T-cell (primary cell): ENCODE data around the gene DEFB132. TPM values are rescaled to one million over a fixed set of nuclear protein-coding genes. Genes with fewer than 3 reads are reported as not detected.
A peak's percentile ranks its signal among the peaks of the same experiment; 100 is the strongest.

Experiments used
- ATAC-seq, 4 experiments: fragments of 200-7000 bp in 3 of 4; fragments of 150-1000 bp in 1 of 4; cut with Tn5 transposase; replicated peaks in 1 of 4; 1 replicate in 3 of 4; 2 replicates in 1 of 4; pipeline ENCODE4 v1.10.0; 2021; ENCODE audit warnings: moderate library complexity in 3 of 4, mild to moderate bottlenecking in 2 of 4, moderate number of reproducible peaks in 1 of 4
- CTCF ChIA-PET, 2 donors: fragments of 300-600 bp; sonication (Branson Sonifier 250); formaldehyde crosslinking; loops; one replicate each; lab custom pipeline; 2022; ENCODE audit warnings: antibody characterized with exemption in 2 of 2; lab: Charles Lee
- POLR2A ChIA-PET, 2 donors: fragments of 300-600 bp; sonication (Branson Sonifier 250); formaldehyde crosslinking; loops; one replicate each; lab custom pipeline; 2022; ENCODE audit warnings: antibody characterized with exemption in 2 of 2; lab: Charles Lee
- DNase-seq, 35 experiments: peaks; one replicate each; pipeline versions ENCODE4 v3.0.0 to v3.0.0-alpha.2; 2013 to 2023
- H3K27ac ChIP-seq: one replicate; pipeline ENCODE4 v1.5.1; 2013; ENCODE audit warnings: low read length
- H3K27me3 ChIP-seq, 2 experiments: replicated peaks in 1 of 2; 1 replicate in 1 of 2; 2 replicates in 1 of 2; pipeline versions ENCODE4 v1.6.1 to v1.7.0; 2013; ENCODE audit warnings: low read length in 1 of 2, mixed read lengths in 1 of 2; ENCODE audit not compliant: control insufficient read depth in 2 of 2, insufficient read depth in 2 of 2; ENCODE audit errors: extremely low read depth in 1 of 2
- H3K36me3 ChIP-seq, 2 donors: 1 replicate in 1 of 2; 2 replicates in 1 of 2; pipeline versions ENCODE4 v1.6.1 to v1.7.0; 2013; ENCODE audit warnings: low read length in 1 of 2; ENCODE audit not compliant: control insufficient read depth in 2 of 2, insufficient read depth in 1 of 2; ENCODE audit errors: extremely low read depth in 1 of 2
- H3K4me1 ChIP-seq, 2 experiments: 1 replicate in 1 of 2; 2 replicates in 1 of 2; pipeline versions ENCODE4 v1.6.1 to v1.7.0; 2013; ENCODE audit warnings: low read length in 2 of 2, mixed read lengths in 1 of 2; ENCODE audit not compliant: insufficient read depth in 2 of 2, control insufficient read depth in 1 of 2; ENCODE audit errors: extremely low read depth in 1 of 2
- H3K4me3 ChIP-seq, 2 donors: 1 replicate in 1 of 2; 2 replicates in 1 of 2; pipeline versions ENCODE4 v1.5.1 to v1.7.0; 2013; ENCODE audit warnings: mild to moderate bottlenecking in 2 of 2, low read length in 1 of 2, moderate library complexity in 1 of 2; ENCODE audit not compliant: control insufficient read depth in 1 of 2; ENCODE audit errors: extremely low read depth in 1 of 2
- H3K9me3 ChIP-seq: 2 replicates; pipeline ENCODE4 v1.7.0; 2013
- H3K27ac Mint-ChIP-seq, 2 donors: one replicate each; pipeline ENCODE4 v1.8.0; 2020 to 2021; ENCODE audit warnings: mild to moderate bottlenecking in 2 of 2, mixed read lengths in 2 of 2
- H3K27me3 Mint-ChIP-seq, 2 donors: one replicate each; pipeline ENCODE4 v1.8.0; 2021 to 2022; ENCODE audit warnings: mixed read lengths in 2 of 2
- H3K36me3 Mint-ChIP-seq: one replicate; pipeline ENCODE4 v1.8.0; 2021; ENCODE audit warnings: mixed read lengths
- H3K4me1 Mint-ChIP-seq, 3 donors: one replicate each; pipeline ENCODE4 v1.8.0; 2020 to 2022; ENCODE audit warnings: mixed read lengths in 3 of 3, mild to moderate bottlenecking in 1 of 3
- H3K4me3 Mint-ChIP-seq, 3 donors: one replicate each; pipeline ENCODE4 v1.8.0; 2020 to 2022; ENCODE audit warnings: mild to moderate bottlenecking in 3 of 3, mixed read lengths in 3 of 3, moderate library complexity in 3 of 3
- H3K9me3 Mint-ChIP-seq, 3 donors: one replicate each; pipeline ENCODE4 v1.8.0; 2020 to 2022; ENCODE audit warnings: mixed read lengths in 3 of 3
- WGBS: methylation state at CpG from one replicate; pipeline ENCODE4 v1.1.5; 2013; ENCODE audit warnings: missing lambda C conversion rate; ENCODE audit not compliant: insufficient coverage; 5-methylcytosine and 5-hydroxymethylcytosine counted together
- total RNA-seq, 35 experiments: library from RNA in 6 of 35; stranded (reverse) in 6 of 35; fragments of 120-200 nt in 1 of 35; gene quantifications; one replicate each; pipeline versions ENCODE4 v1.2.1 to v1.2.4 and lab custom pipeline; 2013 to 2026

DEFB132 gene, protein sequence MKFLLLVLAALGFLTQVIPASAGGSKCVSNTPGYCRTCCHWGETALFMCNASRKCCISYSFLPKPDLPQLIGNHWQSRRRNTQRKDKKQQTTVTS
- total RNA-seq = not detected
- total RNA-seq (2013) = not detected
- 0 to 0.14 (median 0) reads per million in 29 experiments for total RNA-seq (lab: John Stamatoyannopoulos, UW)

DNA sequence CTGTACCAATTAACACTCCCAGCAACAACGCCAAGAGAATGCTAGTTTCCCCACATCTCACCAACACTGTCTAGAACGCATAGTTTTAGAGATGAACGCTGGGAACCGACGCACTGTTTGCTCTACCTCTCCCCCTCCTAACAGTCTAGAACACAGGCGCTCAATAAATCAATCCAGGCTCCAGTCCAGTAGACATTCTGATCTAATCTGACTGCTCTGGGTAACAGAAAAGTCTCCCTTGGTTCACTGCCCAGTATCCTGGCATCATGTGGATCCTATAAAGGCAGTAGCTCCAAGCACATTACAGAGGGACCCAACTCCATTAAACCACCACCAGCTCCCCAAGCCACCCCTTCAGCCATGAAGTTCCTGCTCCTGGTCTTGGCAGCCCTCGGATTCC lies at the start of gene DEFB132:
TSS of gene DEFB132 (plus strand) at position 306 of the 400 bp plus-strand sequence. CDS start at position 361, 55 bp downstream.
- H3K27me3 Mint-ChIP-seq = no peaks in the 10 kb centered on the region
- H3K36me3 Mint-ChIP-seq = no peaks in the 10 kb centered on the region
- 97% methylated on average over 5 of the region's 7 CpGs for WGBS
- H3K27ac ChIP-seq = no peak within 1 kb of the TSS
- POLR2A ChIA-PET = no interaction called here
- DNase-seq (no peak), ATAC-seq (no peak)
- no peak within 1 kb of the TSS for H3K4me3 Mint-ChIP-seq
- H3K4me1 Mint-ChIP-seq = peaks cover 5 to 13% (median 11%) of the 10 kb centered on the region in 3 donors
- H3K9me3 ChIP-seq = no peaks in the 10 kb centered on the region
- no peak within 1 kb of the TSS for H3K27ac Mint-ChIP-seq
- no peaks in the 10 kb centered on the region for H3K36me3 ChIP-seq
- no peak within 1 kb of the TSS for H3K4me3 ChIP-seq
- no peaks in the 10 kb centered on the region for H3K9me3 Mint-ChIP-seq
- H3K4me1 ChIP-seq = peaks cover 1 to 4% of the 10 kb centered on the region in 2 experiments
- CTCF ChIA-PET = no interaction called here
- H3K27me3 ChIP-seq = peaks cover 0 to 6% of the 10 kb centered on the region in 2 experiments

DNA sequence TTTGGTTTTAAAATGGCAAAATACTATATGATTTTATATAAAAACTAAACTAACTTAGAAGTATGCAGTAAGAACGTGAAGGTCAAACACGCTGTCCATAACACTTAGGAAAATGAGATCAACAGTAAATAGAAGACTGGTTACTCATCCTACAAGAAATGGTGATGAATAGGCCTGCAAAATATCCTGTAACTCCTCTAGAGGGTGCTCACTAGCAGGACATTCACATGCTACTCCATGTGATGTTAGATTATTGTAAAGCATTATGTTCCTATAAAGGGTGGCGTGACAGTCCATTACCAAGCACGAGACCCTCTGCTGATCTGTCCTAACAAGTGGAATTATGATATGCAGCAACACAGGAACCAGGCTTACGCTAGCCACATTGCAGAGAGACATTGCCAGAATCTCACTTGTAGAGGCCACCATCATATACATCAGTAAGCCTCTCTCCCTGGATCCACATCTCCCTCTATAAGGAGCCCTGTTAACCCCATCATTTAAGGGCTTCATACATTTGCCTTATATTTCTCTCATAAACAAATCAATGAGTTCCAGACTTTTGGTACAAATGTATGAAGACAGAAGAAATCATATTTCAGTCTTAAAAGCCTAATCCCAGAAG lies 48.5 kb upstream of the DEFB132 start:
- 50% methylated on average over 3 of the region's 5 CpGs for WGBS
- ChIA-PET POLR2A (no interaction called here), CTCF (interaction anchor here (0.6 to 2.7 kb wide), 3 partner anchors 58 to 122 kb away, joined by 3 to 10 read pairs (median 4); no protein-coding TSS in a partner anchor)
- H3K9me3 ChIP-seq = no peaks in the 10 kb centered on the region
- no peaks in the 10 kb centered on the region for H3K36me3 Mint-ChIP-seq
- no peak overlapping the region for H3K4me3 ChIP-seq
- no peak overlapping the region for H3K27ac Mint-ChIP-seq
- no peak overlapping the region for H3K4me3 Mint-ChIP-seq
- H3K4me1 ChIP-seq = no peaks in the 10 kb centered on the region
- H3K9me3 Mint-ChIP-seq = no peaks in the 10 kb centered on the region
- no peaks in the 10 kb centered on the region for H3K27me3 ChIP-seq
- H3K27me3 Mint-ChIP-seq = peaks cover 0 to 2% of the 10 kb centered on the region in 2 donors
- H3K36me3 ChIP-seq = no peaks in the 10 kb centered on the region
- H3K27ac ChIP-seq = no peak overlapping the region
- no peaks in the 10 kb centered on the region for H3K4me1 Mint-ChIP-seq
- DNase-seq = peak in 14 of 35 experiments; percentile 1 to 65 (median 10)
- peak; percentile 74 to 91 (median 83) for ATAC-seq

DNA sequence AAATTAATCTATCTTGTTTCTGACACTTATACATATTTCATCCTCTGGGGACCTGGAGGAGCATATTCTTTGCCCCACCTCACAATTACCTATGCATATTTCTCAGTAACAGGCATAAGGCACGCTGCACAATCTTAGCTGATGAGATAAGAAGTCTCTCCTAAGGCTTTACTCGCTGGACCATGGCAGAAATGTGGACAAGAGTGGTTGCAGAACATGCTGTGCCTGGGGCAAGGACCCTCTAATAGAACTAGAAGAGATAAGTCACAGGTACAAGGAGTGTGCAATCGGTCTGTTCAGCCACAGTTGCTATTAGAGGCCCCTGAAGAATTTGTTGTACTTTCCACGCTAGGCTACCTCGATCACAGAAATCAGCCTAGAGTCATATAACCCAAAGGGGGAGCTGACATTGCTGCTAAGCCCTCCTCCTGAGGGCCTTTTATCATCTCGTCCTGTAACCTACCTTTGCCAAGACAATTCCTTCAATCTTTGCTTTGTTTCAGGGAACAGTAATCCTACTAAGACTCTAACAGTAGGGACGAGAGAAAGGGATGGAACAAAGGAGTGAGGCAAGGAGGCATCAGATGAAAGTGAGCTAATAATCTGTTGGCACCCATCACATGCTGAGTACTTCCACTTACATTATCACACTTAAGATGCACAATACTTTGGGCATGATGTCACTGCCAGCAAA lies 46.6 kb upstream of the DEFB132 start:
- ATAC-seq = no peak
- Histone ChIP-seq H3K27ac (no peak overlapping the region), H3K9me3 (no peaks in the 10 kb centered on the region), H3K36me3 (no peaks in the 10 kb centered on the region), H3K4me3 (no peak overlapping the region), H3K27me3 (peaks cover 0 to 3% of the 10 kb centered on the region in 2 experiments), H3K4me1 (no peaks in the 10 kb centered on the region)
- ChIA-PET CTCF (interaction anchor here (0.9 to 1.4 kb wide), 2 partner anchors 55 to 120 kb away, joined by 3 to 4 read pairs; no protein-coding TSS in a partner anchor), POLR2A (no interaction called here)
- Mint-ChIP-seq H3K4me1 (no peaks in the 10 kb centered on the region), H3K36me3 (no peaks in the 10 kb centered on the region), H3K27ac (no peak overlapping the region), H3K4me3 (no peak overlapping the region), H3K9me3 (no peaks in the 10 kb centered on the region), H3K27me3 (no peaks in the 10 kb centered on the region)
- no peak for DNase-seq
- WGBS = 64% methylated on average over 4 of the region's 7 CpGs

DNA sequence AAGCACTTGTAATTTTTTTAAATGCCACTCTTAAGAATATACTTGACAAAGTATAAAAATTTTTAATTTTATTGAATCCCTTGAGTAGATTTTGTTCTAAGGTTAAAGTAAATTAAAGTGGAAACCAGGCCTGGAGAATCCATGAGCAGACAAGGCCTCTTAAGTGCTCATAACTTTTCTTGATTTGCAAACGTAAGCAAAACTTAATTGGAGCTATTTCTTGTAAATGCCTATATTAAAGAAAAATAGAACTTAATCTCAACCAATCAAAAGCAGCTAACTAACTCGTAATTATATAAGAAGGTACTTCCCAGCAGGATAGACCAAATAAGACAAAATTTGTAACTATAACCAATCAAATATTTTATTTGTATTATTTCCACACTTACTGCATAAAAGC lies 43.1 kb upstream of the DEFB132 start:
- H3K36me3 Mint-ChIP-seq = no peaks in the 10 kb centered on the region
- Histone ChIP-seq H3K36me3 (no peaks in the 10 kb centered on the region), H3K27ac (no peak overlapping the region), H3K4me3 (no peak overlapping the region), H3K9me3 (no peaks in the 10 kb centered on the region), H3K4me1 (no peaks in the 10 kb centered on the region), H3K27me3 (peaks cover 2 to 7% of the 10 kb centered on the region in 2 experiments)
- H3K27me3 Mint-ChIP-seq = peaks cover 7 to 17% of the 10 kb centered on the region in 2 donors
- ChIA-PET POLR2A (interaction anchor here in 1 of 2 donors (0.6 kb wide), 1 partner anchor 47 kb away, joined by 3 read pairs; no protein-coding TSS in a partner anchor), CTCF (interaction anchor here in 1 of 2 donors (0.6 to 0.7 kb wide), 4 partner anchors 74 to 270 kb away, joined by 3 to 4 read pairs (median 3); no protein-coding TSS in a partner anchor)
- ATAC-seq (no peak), DNase-seq (no peak)
- no CpG with 5 or more reads among the region's 2 CpGs for WGBS
- H3K9me3 Mint-ChIP-seq = no peaks in the 10 kb centered on the region
- no peak overlapping the region for H3K4me3 Mint-ChIP-seq
- no peaks in the 10 kb centered on the region for H3K4me1 Mint-ChIP-seq
- no peak overlapping the region for H3K27ac Mint-ChIP-seq

DNA sequence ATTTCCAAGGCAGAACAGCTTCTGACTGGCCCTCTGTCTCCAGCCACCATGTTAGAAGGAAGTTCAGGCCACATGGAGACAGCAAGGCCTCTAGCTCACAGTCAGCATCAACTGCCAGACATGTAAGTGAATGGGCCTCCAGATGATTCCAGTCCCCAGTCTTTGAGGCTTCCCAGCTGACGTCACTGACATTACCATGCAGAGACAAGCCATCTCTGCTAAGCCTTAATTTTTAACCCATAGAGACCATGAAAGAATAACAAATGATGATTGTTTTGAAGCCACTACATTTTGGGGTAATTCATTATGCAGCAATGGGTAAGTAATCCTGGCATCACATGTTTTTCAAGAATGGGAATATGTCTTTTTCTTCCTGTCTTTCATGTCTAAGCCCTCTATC lies 41.7 kb upstream of the DEFB132 start:
- Histone ChIP-seq H3K27ac (no peak overlapping the region), H3K4me3 (no peak overlapping the region), H3K36me3 (no peaks in the 10 kb centered on the region), H3K9me3 (no peaks in the 10 kb centered on the region), H3K4me1 (no peaks in the 10 kb centered on the region), H3K27me3 (peaks cover 2 to 9% of the 10 kb centered on the region in 2 experiments)
- Mint-ChIP-seq H3K4me3 (no peak overlapping the region), H3K9me3 (no peaks in the 10 kb centered on the region), H3K27me3 (peaks cover 18 to 31% of the 10 kb centered on the region in 2 donors), H3K4me1 (no peaks in the 10 kb centered on the region), H3K27ac (no peak overlapping the region), H3K36me3 (no peaks in the 10 kb centered on the region)
- ATAC-seq (no peak), DNase-seq (no peak)
- no CpG with 5 or more reads among the region's 1 CpG for WGBS
- ChIA-PET CTCF (no interaction called here), POLR2A (no interaction called here)

DNA sequence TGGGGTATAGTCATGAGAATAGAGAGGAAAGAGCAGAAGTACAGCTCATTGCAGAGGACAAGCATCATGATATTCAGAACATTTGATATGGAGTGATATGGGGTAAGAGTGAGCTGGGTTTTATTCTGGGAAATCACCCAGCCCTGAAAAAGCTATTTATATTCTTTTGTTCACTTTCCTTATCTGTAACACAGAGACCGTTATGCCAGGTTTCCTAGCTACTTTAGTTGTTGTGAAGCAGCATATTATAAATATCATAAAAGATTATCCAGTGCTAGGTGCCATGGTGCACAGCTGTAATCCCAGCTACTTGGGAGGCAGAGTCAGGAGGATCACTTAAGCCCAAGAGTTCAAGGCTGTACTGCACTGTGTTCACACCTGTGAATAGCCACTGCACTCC lies 40.3 kb upstream of the DEFB132 start:
- DNase-seq (no peak), ATAC-seq (no peak)
- no peak overlapping the region for H3K4me3 ChIP-seq
- no peaks in the 10 kb centered on the region for H3K4me1 ChIP-seq
- H3K27ac Mint-ChIP-seq = no peak overlapping the region
- peaks cover 22 to 32% of the 10 kb centered on the region in 2 donors for H3K27me3 Mint-ChIP-seq
- no peaks in the 10 kb centered on the region for H3K36me3 Mint-ChIP-seq
- H3K27me3 ChIP-seq = peaks cover 2 to 9% of the 10 kb centered on the region in 2 experiments
- H3K36me3 ChIP-seq = no peaks in the 10 kb centered on the region
- ChIA-PET CTCF (no interaction called here), POLR2A (no interaction called here)
- no peaks in the 10 kb centered on the region for H3K9me3 Mint-ChIP-seq
- no peak overlapping the region for H3K27ac ChIP-seq
- no peaks in the 10 kb centered on the region for H3K4me1 Mint-ChIP-seq
- no peaks in the 10 kb centered on the region for H3K9me3 ChIP-seq
- WGBS = no CpG with 5 or more reads among the region's 1 CpG
- no peak overlapping the region for H3K4me3 Mint-ChIP-seq
